GM12865 (cell line): ENCODE results near the gene HS3ST4.

Experiments used
- DNase-seq: peaks from one replicate; pipeline ENCODE4 v3.0.0; 2010; ENCODE audit warnings: low read depth
- H3K4me3 ChIP-seq: 2 replicates; pipeline ENCODE4 v1.5.1; 2011; ENCODE audit warnings: mild to moderate bottlenecking, low read depth, low read length, control low read depth
- CTCF ChIP-seq: IDR thresholded peaks from 2 replicates; pipeline ENCODE4 v1.5.1; 2011; ENCODE audit warnings: low read length, control low read depth, low read depth, inconsistent platforms; ENCODE audit not compliant: insufficient read depth; ENCODE audit errors: missing control alignments

Gene HS3ST4

GRCh38 chr16:25817295-25817694 lies 125.5 kb downstream of the HS3ST4 start:
- no peak for DNase-seq
- TF ChIP-seq CTCF, result no peak
- no peak overlapping the region for H3K4me3 ChIP-seq

GRCh38 chr16:25817876-25818275 lies 126.1 kb downstream of the HS3ST4 start:
- TF ChIP-seq CTCF, result no peak
- H3K4me3 ChIP-seq, result no peak overlapping the region
- DNase-seq, result no peak

GRCh38 chr16:25823891-25824290 lies 132.1 kb downstream of the HS3ST4 start:
- no peak for TF ChIP-seq CTCF
- DNase-seq, result no peak
- H3K4me3 ChIP-seq, result no peak overlapping the region

GRCh38 chr16:25827709-25828108 lies 135.9 kb downstream of the HS3ST4 start:
- no peak for TF ChIP-seq CTCF

GRCh38 chr16:25828510-25828909 lies 136.8 kb downstream of the HS3ST4 start:
- no peak for DNase-seq
- no peak for TF ChIP-seq CTCF
- no peak overlapping the region for H3K4me3 ChIP-seq

More at GRCh38 chr16:25827709-25828108, 135.9 kb downstream of the HS3ST4 start:
- no peak overlapping the region for H3K4me3 ChIP-seq
- DNase-seq, result no peak

GRCh38 chr16:25832291-25832690 lies 140.5 kb downstream of the HS3ST4 start:
- no peak for TF ChIP-seq CTCF
- no peak for DNase-seq

GRCh38 chr16:25834101-25834500 lies 142.3 kb downstream of the HS3ST4 start:
- no peak for DNase-seq
- no peak overlapping the region for H3K4me3 ChIP-seq
- TF ChIP-seq CTCF, result no peak

More at GRCh38 chr16:25832291-25832690, 140.5 kb downstream of the HS3ST4 start:
- no peak overlapping the region for H3K4me3 ChIP-seq
